Hypothalamus (tissue), 51 donors: Measurements from ENCODE around the gene ADTRP.
"Not testable (repeated sequence)": the region's sequence is repeated elsewhere in the genome, so short reads cannot be mapped to it uniquely, and the experiment has no call there.

Experiments used
- DNase-seq, 51 donors: peaks; one replicate each; lab custom pipeline; 2025; lab: John Stamatoyannopoulos, UW

ADTRP gene

DNA sequence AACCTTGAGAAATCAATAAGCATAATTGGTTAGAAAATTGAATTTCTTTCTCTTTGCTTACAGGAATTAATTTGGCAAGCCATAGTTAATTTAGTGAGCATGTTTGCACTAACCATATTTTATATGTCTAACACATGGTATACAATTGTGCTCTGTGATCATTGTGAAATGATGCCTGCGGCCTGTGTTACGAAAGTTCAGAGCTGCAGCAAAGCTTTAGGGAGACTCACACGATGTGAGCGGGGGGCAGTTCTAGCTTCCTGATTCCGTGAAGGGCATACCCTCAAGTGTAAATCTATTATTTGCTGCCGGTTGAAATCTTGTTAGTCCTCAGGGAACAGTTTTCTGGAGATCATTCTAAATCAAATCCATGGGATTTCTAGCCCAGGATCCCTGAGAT is 25.5 kb upstream of the ADTRP start:
- no peak for DNase-seq

DNA sequence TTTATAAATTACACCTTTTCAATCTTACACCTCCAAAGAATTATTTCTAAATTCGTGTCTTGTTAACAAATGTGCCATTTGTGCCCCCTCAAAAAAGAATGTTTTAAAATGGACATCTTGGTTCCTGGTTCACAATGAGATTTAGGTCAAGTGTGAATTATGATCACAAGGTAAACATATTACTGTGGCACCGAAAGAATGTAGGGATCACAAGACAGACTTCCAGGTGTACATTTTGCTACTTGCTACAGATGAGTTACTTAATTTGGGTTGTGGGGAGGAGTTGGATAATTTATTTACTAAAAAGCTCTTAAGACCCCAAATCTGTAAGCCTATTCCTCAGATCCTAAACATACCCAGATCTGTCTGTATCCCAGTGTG is 25.0 kb upstream of the ADTRP start:
- DNase-seq, result no peak

DNA sequence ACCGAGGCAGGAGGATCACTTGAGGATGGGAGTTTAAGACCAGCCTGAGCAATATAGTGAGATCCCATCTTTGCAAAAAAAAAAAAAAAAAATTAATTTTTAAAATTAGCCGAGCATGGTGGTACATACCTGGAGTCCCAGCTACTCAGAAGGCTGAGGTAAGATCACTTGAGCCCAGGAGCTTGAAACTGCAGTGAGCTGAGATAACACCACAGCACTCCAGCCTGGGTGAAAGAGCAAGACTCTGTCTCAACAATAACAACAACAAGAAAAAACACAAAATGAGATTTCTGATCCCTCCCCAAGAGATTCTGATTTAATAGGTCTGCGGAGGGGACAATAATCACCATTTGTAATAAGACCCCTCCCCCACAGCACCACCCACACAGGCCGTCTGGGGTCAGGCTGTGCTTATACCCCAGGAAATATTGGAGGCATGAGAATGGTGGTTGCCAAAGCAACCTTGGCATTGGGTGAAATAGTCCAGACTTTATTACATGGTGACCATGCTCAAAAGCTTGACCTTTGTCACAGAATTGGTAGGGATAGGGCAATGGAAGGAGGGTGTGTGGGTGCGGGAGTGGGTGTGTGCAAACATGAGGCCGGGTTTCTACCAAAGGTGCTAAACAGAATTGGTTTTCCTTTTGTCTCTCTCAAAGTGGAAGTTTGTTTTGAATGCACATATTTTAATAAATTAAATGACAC is 24.4 kb upstream of the ADTRP start:
- DNase-seq, result no peak

DNA sequence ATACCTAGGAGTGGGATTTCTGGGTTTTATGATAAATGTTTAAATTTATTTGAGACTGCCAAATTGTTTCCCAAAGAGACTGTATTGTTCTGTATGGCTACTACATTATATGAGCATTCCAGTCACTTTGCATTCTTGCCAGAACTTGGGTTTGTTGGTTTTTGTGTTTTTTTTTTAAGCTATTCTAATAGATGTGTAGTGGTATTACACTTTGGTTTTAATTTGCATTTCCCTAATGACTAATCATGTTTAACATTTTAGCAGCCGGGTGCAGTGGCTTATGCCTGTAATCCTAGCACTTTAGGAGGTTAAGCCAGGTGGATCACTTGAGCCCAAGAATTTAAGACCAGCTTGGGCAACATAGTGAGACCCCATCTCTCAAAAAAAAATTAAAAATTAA is 21.9 kb upstream of the ADTRP start:
- not testable (repeated sequence) for DNase-seq

DNA sequence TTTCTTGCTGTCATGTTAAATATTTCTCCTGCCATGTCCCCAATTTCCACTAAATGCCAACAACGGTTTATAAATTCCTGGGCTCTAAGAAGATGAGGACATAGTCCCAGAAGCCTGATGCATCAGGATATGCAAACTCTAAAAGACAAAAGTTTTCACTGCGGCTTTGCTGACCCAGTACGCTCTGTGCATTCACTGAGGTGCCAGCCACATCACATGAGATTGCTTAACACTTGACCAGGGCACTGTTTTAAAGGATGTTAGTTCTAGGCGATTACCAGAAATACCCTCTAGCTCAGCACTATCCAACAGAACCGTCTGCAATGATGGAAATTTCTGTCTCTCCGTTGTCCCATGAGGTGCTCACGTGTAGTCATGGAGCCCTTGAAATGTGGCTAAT is 19.9 kb upstream of the ADTRP start:
- no peak for DNase-seq

GRCh38 chr6:11798096-11798495 is 19.5 kb upstream of the ADTRP start:
- no peak for DNase-seq

GRCh38 chr6:11796829-11797228 is 18.2 kb upstream of the ADTRP start:
- no peak for DNase-seq

- no peak for DNase-seq
Observed at GRCh38 chr6:11795403-11795802, 16.8 kb upstream of the ADTRP start.

- no peak for DNase-seq
Observed at GRCh38 chr6:11793277-11793676, 14.7 kb upstream of the ADTRP start.

DNA sequence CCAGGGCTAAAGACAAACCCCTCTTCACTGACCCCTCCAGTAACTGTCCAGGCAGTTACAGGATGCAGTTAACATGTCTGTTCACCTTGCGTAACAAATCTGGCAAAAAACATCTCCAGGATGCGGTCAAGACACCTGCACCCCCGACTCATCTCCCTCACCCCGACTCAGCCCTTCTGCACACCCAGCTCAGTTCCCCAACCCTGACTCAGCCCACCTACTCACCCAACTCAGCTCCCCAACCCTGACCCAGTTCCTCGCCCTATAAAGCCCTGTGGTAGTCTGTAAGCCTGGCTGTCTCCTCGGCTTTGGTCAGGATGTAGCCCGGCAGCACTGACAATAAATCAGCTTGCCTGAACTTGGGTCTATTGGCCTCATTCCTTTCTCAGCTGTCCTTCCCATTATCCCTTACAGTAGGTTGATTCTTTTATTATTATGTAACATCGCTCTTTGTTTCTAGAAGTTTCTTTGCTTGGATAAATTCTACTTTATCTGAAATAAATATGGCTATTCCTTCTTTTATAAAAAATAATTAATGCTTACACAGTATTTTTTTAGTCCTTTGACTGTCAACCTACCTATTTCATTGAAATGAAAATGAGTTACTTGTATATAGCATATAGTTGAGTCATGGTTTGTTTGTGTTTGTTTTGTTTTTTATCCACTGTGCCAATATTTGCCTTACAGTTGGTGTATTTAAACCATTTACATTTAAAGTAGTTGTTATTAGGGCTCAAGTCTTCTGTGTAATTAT is 12.9 kb upstream of the ADTRP start:
- no peak for DNase-seq

- DNase-seq, result no peak
Observed at GRCh38 chr6:11789744-11790143, 11.1 kb upstream of the ADTRP start.

- DNase-seq, result no peak
Observed at GRCh38 chr6:11788043-11788442, 9.4 kb upstream of the ADTRP start.

DNA sequence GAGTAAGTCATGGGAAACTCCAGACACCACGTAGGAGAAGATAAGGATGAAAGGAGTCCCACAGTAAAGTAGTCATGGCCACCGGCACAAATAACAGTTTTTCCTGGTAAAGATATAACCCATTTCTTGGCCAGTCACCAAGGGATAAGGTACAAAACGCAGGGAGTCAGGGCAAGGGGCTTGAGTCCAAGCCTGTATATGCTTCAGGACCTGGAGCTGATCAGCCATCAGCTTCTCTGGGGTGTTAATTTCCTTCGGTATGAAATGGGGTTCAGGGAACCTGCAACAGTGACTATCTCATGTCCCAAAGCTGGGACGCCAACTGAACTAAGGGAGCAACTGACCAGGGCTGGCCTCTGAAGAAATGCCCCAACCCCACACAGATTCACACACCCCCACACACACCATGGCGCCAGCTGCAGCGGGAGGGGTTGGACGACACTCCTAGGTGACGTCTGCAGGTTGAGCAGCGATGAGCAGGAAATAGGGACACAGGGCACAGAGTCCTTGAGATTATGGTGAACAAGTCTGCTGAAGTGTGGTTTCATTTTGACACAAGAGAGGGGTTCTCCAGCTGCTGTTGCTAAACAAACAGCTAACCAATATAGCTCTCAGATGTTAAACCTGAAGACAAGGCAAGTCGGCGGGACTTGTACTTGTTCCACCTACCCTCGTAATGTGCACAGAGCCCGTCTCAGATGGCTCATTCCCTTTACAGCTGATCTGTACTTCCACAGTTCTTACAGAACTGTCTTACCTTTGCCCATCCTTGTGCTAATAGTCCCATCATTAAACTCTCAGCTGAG is 7.4 kb upstream of the ADTRP start:
- no peak for DNase-seq

GRCh38 chr6:11785415-11785773 is 6.8 kb upstream of the ADTRP start:
- DNase-seq, result no peak

GRCh38 chr6:11784341-11784740 is 5.7 kb upstream of the ADTRP start:
- no peak for DNase-seq

- no peak for DNase-seq
Observed at GRCh38 chr6:11783524-11784064, 5.0 kb upstream of the ADTRP start.

DNA sequence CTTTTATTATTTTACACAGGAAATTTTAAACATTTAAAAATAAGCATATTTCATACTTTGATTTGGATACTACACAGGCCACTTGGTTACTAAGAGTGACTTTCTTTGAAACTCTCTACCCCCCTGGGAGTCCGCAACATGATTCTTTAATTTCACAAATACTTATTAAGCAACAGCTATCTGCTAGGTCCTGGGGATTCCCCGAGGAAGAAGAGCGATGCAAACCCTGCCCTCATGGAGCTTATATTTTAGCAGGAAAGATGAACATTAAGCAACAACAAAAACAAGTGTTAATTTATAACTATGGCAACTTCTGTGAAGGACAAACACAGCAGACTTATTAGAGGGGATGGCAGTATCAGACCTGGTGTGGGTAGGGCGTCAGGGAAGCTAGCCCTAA is 3.9 kb upstream of the ADTRP start:
- no peak for DNase-seq

- DNase-seq, result no peak
Observed at GRCh38 chr6:11780097-11780428, 1.5 kb upstream of the ADTRP start.

- DNase-seq, result peak in 26 of 51 donors; percentile 2 to 68 (median 23)
Observed at GRCh38 chr6:11779329-11780096, 910 bp upstream of the ADTRP start.

GRCh38 chr6:11778036-11778435 is 567 bp downstream of the ADTRP start:
- DNase-seq, result no peak
